Measurements from ENCODE around the gene MATN4. TPM values are rescaled to one million over a fixed set of nuclear protein-coding genes. Genes with fewer than 3 reads are reported as not detected.

Gene MATN4
- total RNA-seq, 6 experiments from 2014 or later, result not detected

GRCh38 chr20:45345104-45345936 is 37.2 kb upstream of the MATN4 start:
- peak overlapping the region; percentile 94 for H3K27ac Mint-ChIP-seq

GRCh38 chr20:45344168-45344860 is 36.2 kb upstream of the MATN4 start:
- TF ChIP-seq, protein P1, sequence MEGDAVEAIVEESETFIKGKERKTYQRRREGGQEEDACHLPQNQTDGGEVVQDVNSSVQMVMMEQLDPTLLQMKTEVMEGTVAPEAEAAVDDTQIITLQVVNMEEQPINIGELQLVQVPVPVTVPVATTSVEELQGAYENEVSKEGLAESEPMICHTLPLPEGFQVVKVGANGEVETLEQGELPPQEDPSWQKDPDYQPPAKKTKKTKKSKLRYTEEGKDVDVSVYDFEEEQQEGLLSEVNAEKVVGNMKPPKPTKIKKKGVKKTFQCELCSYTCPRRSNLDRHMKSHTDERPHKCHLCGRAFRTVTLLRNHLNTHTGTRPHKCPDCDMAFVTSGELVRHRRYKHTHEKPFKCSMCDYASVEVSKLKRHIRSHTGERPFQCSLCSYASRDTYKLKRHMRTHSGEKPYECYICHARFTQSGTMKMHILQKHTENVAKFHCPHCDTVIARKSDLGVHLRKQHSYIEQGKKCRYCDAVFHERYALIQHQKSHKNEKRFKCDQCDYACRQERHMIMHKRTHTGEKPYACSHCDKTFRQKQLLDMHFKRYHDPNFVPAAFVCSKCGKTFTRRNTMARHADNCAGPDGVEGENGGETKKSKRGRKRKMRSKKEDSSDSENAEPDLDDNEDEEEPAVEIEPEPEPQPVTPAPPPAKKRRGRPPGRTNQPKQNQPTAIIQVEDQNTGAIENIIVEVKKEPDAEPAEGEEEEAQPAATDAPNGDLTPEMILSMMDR (IDR thresholded peaks at IDR 0.05), result no peak
- H3K4me1 Mint-ChIP-seq (ENCODE audit: low read depth), result peaks cover 84% of the 10 kb centered on the region
- H3K27ac Mint-ChIP-seq, result peak overlapping the region; percentile 94
- peak; percentile 86 for DNase-seq
- peak overlapping the region; percentile 99 for H3K4me3 Mint-ChIP-seq
- H3K27me3 Mint-ChIP-seq (ENCODE audit: insufficient read depth), result no peaks in the 10 kb centered on the region; the same call in none of the 2 replicates
- peaks cover 31% of the 10 kb centered on the region for H3K36me3 Mint-ChIP-seq (ENCODE audit: low read depth)
- H3K9me3 Mint-ChIP-seq, result no peaks in the 10 kb centered on the region

More at GRCh38 chr20:45345104-45345936, 37.2 kb upstream of the MATN4 start:
- Mint-ChIP-seq H3K4me3 (peak overlapping the region; percentile 99), H3K4me1 (ENCODE audit: low read depth) (peaks cover 74% of the 10 kb centered on the region), H3K36me3 (ENCODE audit: low read depth) (peaks cover 21% of the 10 kb centered on the region), H3K27me3 (ENCODE audit: insufficient read depth) (no peaks in the 10 kb centered on the region; the same call in none of the 2 replicates), H3K9me3 (no peaks in the 10 kb centered on the region)
- DNase-seq, result no peak
- TF ChIP-seq, protein P1 (IDR thresholded peaks at IDR 0.05), result no peak

DNA sequence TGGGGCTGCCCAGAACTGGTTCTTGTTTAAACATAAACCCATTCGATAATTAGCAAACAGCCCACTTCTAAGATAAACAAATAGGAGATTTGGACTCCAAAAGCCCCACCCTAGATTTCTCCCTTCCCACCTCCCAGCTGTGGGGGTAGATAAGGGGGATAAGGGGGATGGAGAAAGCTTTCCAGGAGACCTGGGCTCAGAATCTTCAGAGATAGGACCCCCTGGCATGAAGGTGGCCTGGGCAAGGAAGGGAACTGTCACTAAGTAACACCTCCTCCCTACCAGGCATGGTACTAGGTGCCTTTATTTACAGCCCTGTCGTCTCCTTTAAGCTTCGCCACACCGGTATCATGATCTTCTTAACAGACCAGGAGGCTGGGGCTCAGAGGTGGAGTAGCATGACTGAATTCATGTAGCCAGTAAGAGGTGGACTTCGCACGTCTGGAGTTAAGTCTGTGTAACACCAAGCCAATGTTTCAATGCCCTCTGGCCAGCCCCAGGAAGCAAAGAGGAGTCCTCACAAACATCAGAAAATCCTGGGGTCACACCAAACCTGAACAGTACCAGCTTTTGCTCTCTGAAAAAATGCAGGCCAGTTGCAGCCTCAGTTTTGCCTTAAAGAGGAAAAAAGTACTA is 35.6 kb upstream of the MATN4 start:
- peaks cover 38% of the 10 kb centered on the region for H3K36me3 Mint-ChIP-seq (ENCODE audit: low read depth)

GRCh38 chr20:45342855-45343531 is 34.9 kb upstream of the MATN4 start:
- Mint-ChIP-seq H3K27me3 (ENCODE audit: insufficient read depth) (no peaks in the 10 kb centered on the region; the same call in none of the 2 replicates), H3K36me3 (ENCODE audit: low read depth) (peaks cover 41% of the 10 kb centered on the region), H3K27ac (peak overlapping the region; percentile 94), H3K9me3 (no peaks in the 10 kb centered on the region), H3K4me1 (ENCODE audit: low read depth) (peaks cover 91% of the 10 kb centered on the region), H3K4me3 (peak overlapping the region; percentile 99)
- no peak for DNase-seq
- TF ChIP-seq, protein P1 (IDR thresholded peaks at IDR 0.05), result no peak

More for the DNA sequence above, 35.6 kb upstream of the MATN4 start:
- Mint-ChIP-seq H3K4me1 (ENCODE audit: low read depth) (peaks cover 87% of the 10 kb centered on the region), H3K4me3 (peak overlapping the region; percentile 99), H3K27ac (peak overlapping the region; percentile 94), H3K27me3 (ENCODE audit: insufficient read depth) (no peaks in the 10 kb centered on the region; the same call in none of the 2 replicates), H3K9me3 (no peaks in the 10 kb centered on the region)
- no peak for DNase-seq
- TF ChIP-seq, protein P1 (IDR thresholded peaks at IDR 0.05), result no peak

Measured in HFFc6 (cell line).